NCI-H748 treated with DMSO at 0.1 percent for 48 hours (cell line): Measurements from ENCODE around the gene GNAS-AS1.
"Not testable (repeated sequence)": the region's sequence is repeated elsewhere in the genome, so short reads cannot be mapped to it uniquely, and the experiment has no call there.

Experiments
- DNase-seq: peaks from one replicate; lab custom pipeline; 2025; lab: John Stamatoyannopoulos, UW

GNAS-AS1 gene

DNA sequence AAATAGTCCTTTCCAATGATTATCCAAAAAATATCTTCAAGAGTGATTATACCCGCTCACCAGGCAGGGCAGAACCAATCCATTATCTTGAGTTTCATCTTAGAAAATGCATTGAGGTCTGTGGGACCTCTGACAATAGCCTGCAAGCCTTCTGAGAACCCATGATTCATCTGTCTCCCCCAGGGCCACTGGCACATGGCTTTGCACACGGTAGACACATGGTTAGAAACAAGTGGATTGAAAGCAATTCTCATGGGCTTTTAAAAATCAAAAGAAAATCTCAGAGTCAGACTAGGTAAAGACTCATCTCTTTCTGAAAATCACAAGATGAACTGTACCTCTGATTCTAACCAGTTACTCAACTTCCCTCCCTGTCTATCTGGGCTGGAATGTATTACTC is 15.5 kb downstream of the GNAS-AS1 start:
- no peak for DNase-seq

DNA sequence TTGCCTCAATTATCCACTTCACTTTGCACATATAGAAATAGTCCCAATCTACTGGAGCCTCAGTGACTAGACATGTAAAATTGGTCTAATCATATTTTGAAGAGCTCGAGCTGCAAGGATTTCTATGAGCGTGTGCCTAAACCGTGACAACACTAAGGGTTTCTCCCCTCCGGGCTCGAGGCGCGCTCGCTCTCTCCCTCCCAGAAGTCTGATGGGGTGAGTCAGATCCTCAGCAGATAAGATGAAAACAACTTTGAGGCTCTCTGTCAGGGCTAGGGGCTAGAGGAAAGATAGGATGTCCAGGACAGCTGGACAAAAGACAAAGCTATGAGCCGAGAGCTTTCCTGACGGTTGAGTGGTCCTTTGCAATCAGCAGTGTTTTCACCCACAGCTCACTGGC is 16.8 kb downstream of the GNAS-AS1 start:
- DNase-seq: peak; percentile 47

GRCh38 chr20:58832457-58832856 is 18.2 kb downstream of the GNAS-AS1 start:
- no peak for DNase-seq

DNA sequence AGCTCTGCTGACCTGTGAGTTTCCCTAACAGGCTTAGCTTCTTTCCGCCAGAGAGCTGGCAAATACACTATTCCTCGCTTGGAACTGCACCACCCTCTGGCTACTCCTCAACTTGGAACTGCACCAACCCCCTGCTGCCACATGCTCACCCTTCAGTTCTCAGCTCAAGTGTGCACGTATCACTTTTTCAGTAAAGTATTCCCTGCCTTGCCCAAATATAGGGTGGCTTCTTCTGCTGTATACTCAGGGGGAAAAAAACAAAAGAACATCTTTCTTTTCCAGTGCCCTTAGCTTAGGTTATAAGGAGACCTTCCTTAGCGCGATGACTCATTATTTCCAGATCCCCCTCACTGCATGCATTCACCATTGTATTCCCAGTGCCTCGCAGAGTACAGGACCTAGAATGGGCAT is 21.2 kb downstream of the GNAS-AS1 start:
- no peak for DNase-seq

DNA sequence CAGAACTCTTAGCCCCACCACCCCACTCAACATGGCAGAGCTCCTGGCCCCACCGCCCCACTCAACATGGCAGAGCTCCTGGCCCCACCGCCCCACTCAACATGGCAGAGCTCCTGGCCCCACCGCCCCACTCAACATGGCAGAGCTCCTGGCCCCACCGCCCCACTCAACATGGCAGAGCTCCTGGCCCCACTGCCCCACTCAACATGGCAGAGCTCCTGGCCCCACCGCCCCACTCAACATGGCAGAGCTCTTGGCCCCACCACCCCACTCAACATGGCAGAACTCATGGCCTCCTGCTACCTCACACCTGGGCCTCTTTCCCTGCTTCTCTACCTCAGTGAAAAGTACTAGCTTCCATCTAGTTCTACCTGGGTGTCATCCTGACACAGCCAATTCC is 21.9 kb downstream of the GNAS-AS1 start:
- not testable (repeated sequence) for DNase-seq

GRCh38 chr20:58828136-58828535 is 22.6 kb downstream of the GNAS-AS1 start:
- DNase-seq: no peak

- DNase-seq: no peak
Measured at GRCh38 chr20:58826271-58826670, 24.4 kb downstream of the GNAS-AS1 start.

DNA sequence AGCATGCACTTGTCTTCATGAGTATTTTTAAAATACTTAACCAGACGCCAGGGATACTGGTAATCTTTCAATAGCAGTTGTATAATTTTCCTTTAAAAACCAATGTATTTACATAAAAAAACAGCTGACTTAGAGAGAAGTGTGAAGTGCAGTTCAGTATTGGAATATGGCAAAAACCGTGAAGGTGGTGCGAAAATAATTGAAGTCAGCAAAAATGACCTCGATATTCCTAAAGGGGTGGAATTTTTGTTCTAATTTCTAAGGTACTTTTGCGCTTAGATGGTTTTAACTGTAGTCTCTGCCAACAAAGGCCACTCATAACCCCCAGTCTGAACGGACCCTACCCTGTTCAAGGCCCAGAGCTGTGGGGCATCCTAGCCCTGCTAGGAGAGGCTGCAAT is 25.3 kb downstream of the GNAS-AS1 start:
- no peak for DNase-seq

GRCh38 chr20:58824843-58825242 is 25.9 kb downstream of the GNAS-AS1 start:
- DNase-seq: no peak

DNA sequence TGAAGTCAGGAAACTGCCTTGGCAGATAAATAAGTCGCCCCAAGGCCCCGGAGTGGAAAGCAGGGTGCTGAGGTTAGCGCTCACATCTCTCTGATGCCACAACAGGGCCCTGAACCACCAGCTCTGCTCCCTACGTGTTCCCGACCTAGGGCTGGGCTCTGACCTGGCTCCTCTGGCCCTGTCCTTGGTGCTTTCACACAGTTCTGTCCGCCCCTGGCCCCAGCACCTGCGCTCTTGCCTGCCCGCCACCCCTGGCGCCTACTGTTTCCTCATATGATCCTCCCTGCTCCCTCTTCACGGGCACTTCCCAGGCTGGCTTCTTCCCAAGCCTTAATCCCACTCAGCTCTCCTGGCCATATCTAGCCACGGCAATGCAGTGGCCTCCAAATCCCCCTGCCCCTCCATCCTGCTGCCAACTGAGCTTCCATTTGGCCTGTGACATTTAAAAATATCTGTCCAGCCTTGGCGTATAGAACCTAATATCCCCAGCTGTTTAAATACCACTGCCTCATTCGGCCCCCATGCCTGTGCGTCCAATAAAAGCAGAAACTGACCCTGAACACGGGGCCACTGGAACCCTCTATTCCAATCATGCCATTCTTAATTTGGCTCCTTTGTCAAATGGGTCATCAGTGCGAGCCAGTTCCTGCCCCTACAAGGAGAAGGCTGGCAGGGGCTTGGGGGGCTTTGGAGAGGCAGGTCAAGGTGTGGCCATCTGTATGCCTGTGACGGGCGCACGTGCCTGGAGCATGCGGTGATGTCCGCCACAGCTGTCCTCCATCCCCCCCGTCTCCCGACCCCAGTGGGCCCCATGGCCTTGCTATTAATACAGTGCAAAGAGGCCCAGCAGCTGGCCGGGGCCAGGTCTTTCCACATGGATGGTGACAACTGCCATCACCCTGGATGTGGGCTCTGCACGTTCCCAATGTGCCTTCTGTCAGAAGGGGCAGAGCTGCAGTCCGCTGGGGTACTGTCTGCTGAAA is 27.7 kb downstream of the GNAS-AS1 start:
- no peak for DNase-seq

GRCh38 chr20:58822149-58822548 is 28.6 kb downstream of the GNAS-AS1 start:
- no peak for DNase-seq

DNA sequence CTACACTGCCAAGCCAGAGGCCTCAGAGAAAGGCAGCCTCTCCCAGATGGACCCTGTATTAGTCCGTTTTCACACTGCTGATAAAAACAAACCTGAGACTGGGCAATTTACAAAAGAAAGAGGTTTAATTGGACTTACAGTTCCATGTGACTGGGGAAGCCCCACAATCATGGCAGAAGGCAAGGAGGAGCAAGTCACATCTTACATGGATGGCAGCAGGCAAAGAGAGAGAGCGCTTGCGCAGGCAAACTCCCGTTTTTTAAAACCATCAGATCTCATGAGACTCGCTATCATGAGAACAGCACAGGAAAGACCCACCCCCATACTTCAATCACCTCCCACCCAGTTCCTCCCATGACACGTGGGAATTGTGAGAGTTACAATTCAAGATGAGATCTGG is 30.2 kb downstream of the GNAS-AS1 start:
- DNase-seq: not testable (repeated sequence)

DNA sequence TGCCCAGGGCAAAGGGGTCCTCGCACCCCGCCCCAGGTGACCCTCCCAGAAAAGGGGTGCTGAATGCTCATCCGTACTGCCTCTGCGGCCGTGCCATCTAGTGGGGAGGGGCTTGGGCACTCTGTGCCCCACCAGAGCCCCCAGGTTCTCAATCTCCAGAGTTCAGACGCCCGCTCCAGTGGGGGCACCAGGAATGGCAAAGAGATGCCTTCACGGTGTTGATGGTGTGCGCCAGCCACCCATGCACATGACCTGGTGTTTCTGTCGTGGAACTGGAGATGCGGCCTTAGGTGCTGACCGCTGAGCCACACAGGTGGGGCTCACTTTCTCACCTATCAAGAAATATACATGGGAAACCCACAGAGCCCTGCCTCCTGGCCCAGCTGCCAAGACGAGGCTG is 30.8 kb downstream of the GNAS-AS1 start:
- no peak for DNase-seq

DNA sequence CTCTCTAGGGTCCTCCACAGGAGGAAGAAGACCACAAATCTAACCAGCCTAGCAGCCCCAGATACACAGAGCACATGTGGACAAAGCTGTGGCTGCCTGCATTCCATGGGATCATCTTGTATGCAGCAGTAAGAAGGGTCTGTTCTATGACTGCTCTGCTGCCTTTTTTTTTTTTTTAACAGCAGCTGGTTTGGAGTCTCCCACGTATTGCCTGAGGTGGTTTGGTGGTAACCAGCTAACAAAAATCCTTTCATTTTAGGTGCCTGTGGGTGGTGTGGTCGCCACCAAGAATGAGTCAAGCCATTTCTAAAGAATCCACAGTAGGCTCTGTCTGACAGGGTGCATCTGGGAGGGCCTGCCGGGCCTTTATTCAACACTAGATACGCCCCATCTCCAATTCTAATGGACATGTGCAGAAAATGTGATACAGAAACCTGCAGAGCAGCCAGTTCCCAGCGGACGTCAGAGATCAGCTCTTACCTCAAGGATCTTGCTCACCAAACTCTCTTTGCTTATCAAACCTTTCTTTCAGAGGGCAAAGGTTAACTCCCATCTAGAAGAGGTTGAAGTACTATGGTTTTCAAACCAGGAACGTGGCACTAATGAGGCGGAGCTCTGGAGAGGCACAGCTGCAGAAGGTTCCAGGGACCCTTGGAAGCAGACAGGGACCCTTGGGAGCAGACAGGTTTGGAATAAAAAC is 32.0 kb downstream of the GNAS-AS1 start:
- no peak for DNase-seq

DNA sequence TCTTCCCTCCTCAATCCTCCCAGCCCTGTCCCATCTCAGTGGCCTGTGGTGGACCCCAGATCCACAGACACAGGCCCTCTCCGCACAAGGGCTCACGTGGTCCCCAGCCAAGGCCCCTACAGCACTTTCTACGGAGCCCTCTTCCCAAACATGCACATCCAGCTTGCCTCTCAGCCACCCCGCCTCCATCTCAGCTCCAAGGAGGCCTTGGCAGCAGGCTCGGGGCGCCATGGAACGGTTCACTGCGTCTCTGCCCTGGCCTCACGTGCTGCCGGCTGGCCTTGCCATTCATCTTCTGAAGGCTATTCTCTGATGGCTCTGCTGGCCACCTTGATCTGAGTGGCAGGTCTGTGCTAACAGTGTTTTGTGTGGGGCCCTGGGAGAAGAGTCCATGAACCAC is 33.0 kb downstream of the GNAS-AS1 start:
- no peak for DNase-seq

- no peak for DNase-seq
Measured at GRCh38 chr20:58816957-58817651, 33.6 kb downstream of the GNAS-AS1 start.

DNA sequence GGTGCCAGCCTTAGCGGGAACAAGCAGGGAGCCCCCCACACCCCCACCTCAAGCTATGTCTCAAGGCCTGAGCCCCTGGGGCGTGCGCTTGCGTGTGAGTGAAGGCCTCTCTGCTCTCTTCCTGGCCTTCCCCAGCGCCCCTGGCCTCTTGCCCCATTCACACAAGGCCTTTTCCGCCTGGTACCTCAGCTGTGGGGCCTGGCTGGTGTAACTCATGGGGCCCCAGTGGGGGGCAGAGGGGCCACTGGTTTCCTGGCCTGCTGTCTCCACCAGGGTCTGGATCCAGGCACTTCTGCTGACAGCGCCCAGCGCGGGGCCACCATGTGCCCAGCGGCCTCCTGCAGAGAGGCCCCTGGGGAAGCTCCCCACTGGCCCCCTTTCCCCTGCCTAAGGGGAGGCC is 34.7 kb downstream of the GNAS-AS1 start:
- DNase-seq: no peak

GRCh38 chr20:58815448-58815847 is 35.3 kb downstream of the GNAS-AS1 start:
- no peak for DNase-seq

GRCh38 chr20:58813369-58813768 is 37.3 kb downstream of the GNAS-AS1 start:
- no peak for DNase-seq

DNA sequence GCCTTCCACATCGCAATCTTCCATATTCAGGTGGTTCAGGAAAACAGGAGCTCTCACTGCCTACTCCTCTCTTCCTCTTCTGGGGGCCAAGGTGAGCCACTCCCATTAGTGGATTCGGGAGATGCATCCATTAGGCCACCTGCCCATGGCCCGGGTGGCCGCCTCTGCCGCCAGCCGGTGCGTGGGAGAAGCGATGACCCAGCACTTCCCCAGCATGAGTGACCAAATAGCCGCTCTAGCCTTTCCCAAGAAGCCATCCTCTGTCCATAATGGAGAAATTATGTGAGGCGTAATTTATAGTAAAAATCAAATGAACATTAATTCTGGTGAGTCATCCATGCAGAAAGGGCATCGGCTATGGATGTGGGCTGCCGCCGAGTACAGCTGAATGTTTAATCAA is 39.4 kb downstream of the GNAS-AS1 start:
- DNase-seq: no peak

DNA sequence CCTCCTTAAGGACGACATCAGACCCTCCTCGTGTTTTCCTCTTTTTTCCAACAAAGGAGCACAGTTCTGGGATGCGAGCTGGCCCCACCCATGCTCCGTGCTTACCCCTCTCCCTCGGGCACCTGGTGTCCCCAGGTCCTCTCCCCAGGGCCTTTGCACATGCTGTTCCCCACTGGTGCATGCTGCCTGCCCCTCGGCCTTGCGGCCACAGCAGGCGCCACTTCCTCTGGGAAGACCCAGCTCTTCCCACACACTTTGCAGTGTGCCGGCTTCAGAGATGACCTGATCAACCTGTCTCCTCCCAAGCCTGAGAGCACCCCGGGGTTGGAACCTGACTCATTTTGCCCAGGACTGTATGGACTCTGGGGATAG is 39.8 kb downstream of the GNAS-AS1 start:
- no peak for DNase-seq

DNA sequence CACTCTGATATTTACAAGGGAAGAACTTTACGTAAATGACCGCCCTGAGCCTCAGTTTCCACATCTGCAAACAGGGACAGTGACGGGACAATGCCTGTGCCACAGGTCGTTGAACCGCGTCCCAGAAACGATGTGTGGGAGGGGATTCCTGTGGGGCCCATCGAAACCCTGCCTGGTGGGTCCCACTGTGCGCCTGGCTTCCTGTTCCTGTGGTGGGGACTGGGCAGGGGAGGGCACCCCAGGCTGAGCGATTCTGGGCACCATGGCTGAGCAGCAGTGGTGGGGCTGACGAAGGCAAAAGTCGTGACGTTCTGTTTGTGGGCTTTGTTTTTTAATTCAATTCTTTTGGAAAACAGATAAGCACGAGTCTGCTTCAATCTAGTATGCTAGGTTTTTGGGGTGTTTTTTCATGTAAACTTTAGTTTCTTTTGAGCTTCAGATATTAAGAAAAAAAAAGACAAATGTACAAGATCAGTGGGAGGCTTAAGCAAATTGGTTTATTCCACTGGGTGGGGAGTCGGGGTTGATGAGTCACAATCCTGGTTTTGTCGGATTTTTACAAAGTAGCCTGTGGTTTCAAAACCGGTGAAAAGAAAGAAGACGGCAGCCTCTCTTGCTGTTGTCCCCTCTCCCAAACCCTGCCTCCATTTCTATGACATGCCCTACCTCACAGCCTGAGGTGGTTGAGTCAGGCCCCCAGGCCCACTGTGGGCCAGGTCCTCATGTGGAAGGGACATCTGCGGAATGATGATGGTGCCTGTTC is 40.4 kb downstream of the GNAS-AS1 start:
- DNase-seq: no peak
